ENCODE results near the gene SCARB1. TPM values are rescaled to one million over a fixed set of nuclear protein-coding genes. Genes with fewer than 3 reads are reported as not detected.
"Not testable (repeated sequence)": the region's sequence is repeated elsewhere in the genome, so short reads cannot be mapped to it uniquely, and the experiment has no call there.

Gene SCARB1, protein sequence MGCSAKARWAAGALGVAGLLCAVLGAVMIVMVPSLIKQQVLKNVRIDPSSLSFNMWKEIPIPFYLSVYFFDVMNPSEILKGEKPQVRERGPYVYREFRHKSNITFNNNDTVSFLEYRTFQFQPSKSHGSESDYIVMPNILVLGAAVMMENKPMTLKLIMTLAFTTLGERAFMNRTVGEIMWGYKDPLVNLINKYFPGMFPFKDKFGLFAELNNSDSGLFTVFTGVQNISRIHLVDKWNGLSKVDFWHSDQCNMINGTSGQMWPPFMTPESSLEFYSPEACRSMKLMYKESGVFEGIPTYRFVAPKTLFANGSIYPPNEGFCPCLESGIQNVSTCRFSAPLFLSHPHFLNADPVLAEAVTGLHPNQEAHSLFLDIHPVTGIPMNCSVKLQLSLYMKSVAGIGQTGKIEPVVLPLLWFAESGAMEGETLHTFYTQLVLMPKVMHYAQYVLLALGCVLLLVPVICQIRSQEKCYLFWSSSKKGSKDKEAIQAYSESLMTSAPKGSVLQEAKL
- 106 and 107 TPM in 2 replicates for total RNA-seq (2014; rRNA removed; shearing (Covaris generic))

DNA sequence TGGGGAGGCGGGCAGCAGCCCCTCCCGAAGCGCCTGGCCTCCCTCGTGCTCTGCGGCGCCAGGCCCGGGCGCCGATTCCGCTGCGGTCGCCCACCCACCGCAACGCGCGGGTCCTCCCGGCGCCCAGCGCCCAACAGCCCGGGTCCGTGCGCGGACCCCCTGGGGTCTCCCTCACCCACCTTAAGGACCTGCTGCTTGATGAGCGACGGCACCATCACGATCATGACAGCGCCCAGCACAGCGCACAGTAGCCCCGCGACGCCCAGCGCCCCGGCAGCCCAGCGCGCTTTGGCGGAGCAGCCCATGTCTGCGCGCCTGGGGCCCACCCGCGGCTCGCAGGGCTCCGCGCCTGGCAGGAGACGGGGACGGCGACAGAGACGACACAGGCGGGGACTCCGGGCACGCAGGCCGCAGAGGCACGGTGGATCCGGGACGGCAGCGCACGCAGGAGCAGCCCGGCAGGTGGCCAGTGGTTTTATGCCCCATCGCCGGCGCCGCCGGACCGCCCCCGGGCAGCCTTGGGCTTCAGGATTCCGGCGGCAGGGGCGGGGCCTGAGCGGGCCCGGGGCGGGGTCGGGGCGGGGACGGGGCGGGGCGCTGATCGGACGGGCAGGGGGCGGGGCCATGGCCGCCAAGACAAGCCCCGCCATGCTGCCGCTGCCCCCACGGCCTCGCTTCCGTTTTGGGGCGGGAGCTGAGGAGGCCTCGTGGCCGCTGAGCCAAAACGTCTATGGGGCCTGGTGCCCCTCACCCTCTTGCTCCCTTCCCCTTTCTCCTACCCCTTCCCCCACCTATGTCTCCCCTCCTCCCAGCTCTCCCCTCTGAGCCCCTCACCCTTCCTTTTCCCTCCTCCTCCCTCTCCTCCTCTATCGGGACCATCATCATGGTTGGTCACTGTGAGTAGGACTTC is at the start of gene SCARB1:
TSS of gene SCARB1 (minus strand) at position 449 of the 910 bp plus-strand sequence. CDS start at position 305, 144 bp downstream.
- peak; percentile 79 for DNase-seq (ENCODE audit: low spot score)
- in situ Hi-C loops (cut with HindIII; ENCODE audit: low sequenced_read_pairs): no loop called here

DNA sequence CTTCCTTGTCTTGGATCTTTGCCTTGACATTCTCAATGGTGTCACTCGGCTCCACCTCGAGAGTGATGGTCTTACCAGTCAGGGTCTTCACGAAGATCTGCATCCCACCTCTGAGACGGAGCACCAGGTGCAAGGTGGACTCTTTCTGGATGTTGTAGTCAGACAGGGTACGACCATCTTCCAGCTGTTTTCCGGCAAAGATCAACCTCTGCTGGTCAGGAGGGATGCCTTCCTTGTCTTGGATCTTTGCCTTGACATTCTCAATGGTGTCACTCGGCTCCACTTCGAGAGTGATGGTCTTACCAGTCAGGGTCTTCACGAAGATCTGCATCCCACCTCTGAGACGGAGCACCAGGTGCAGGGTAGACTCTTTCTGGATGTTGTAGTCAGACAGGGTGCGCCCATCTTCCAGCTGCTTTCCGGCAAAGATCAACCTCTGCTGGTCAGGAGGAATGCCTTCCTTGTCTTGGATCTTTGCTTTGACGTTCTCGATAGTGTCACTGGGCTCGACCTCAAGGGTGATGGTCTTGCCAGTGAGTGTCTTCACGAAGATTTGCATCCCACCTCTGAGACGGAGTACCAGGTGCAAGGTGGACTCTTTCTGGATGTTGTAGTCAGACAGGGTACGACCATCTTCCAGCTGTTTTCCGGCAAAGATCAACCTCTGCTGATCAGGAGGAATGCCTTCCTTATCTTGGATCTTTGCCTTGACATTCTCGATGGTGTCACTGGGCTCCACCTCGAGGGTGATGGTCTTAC is 49.0 kb upstream of the SCARB1 start:
- in situ Hi-C loops (cut with HindIII; ENCODE audit: low sequenced_read_pairs); DNase-seq (ENCODE audit: low spot score): not testable (repeated sequence)

DNA sequence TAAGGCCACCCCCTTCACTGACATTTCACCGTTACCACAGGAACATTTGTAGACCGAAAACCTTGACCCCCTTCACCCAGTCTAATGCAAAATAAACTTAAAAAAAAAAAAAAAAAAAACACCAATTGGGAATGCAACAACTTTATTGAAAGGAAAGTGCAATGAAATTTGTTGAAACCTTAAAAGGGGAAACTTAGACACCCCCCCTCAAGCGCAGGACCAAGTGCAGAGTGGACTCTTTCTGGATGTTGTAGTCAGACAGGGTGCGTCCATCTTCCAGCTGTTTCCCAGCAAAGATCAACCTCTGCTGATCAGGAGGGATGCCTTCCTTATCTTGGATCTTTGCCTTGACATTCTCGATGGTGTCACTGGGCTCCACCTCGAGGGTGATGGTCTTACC is 47.9 kb upstream of the SCARB1 start:
- in situ Hi-C loops (cut with HindIII; ENCODE audit: low sequenced_read_pairs); DNase-seq (ENCODE audit: low spot score): not testable (repeated sequence)

DNA sequence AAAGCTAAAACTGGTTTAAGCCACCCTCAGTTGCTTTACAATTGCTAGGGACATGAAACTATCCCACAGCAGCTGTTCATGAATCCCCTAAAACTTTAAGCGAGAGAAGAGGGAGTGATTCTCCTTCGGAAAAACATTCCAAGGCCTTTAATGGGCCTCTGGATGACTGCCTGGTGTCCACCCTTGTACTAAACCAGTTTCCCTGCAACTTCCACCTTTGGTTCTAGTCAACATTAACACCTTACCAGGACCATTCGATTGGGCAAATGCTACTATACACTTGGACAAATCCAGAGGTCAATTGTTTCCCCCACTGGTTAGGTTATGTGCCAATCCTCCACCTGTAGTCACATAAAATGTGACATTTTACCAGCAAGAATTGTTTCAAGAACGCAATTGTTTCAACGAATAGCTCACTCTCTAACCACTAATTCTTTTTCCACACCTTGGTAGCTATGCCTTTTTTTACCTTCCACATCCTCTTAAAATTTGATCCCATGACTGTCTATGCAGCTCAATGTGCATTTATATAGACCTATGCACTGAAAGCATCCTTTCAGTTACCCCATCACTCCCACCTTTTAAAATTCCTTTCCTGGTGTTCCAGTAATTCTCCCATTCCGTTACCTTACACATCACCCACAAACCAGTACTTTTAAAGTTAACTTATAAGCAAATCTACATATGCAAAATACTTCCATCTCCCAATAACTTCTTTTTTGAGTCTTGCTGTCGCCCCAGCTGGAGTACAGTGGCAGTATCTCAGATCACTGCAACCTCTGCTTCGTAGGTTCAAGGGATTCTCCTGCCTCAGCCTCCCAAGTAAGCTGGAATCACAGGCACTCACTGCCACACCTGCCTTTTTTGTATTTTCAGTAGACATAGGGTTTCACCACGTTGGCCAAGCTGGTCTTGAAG is 47.2 kb upstream of the SCARB1 start:
- in situ Hi-C loops (cut with HindIII; ENCODE audit: low sequenced_read_pairs): no loop called here
- peak; percentile 40 for DNase-seq (ENCODE audit: low spot score)

DNA sequence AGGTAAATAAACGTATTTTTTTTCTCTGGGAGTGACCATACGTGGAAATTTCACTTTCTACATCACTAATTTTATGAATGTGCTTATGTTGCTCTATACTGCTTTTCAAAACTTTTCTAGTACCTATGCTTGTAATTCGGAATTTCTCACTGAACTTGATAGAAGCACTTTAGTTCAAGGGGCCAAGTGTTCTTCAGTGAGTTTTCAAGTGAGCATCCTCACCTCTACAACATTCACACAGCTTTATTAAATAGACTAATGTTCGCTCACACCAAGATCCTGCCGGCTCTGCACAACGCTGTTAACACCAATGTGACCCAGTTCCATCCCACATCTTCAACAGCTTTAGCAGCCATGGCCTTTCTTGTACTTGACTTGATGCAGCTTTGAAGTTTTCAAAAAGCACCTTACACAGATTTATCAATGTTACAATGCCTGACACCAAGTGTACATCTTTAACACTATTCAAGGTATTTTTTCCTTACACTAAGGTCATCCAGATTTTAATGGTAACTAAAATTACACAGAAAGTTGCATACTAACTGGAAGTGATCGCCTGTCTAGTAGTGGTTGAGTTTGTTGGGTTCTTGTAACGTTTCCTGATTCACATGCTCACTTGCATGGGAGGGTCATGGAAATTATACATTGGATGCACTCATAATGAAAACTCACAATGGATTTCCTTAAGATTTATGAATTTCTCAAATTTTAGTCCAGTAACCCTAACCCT is 46.3 kb upstream of the SCARB1 start:
- peak; percentile 62 for DNase-seq (ENCODE audit: low spot score)
- in situ Hi-C loops (cut with HindIII; ENCODE audit: low sequenced_read_pairs): no loop called here

DNA sequence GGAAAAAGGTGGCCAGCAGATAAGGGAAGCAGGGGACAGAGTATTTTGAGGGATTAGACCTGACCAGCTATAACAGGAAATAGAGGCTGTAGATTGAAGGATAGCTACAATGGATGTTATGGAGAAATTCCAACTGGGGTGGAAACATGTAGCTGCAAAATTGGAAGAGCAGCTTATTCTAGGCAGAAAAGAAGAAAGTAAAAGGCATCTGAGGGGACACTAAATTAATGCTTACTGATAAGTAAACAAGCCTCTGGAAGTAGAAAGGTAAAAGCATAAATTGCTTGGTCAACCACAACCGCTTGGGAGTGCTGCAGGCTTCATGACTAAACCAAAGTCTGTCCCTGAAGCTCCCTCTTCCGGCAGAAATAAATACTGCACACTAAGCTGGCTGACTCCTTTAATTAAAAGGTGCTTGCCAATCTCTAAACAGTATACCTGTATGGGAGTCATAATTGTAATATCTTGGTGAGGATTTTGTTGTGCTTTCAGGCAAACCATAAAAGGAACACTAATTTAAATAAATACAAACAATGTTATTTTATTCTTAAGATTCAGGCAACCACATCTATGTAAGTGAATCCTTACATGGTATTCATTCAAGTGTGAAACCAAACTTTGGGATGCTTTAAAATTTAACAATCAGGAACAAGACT is 43.1 kb upstream of the SCARB1 start:
- peak; percentile 97 for DNase-seq (ENCODE audit: low spot score)
- in situ Hi-C loops (cut with HindIII; ENCODE audit: low sequenced_read_pairs): no loop called here

DNA sequence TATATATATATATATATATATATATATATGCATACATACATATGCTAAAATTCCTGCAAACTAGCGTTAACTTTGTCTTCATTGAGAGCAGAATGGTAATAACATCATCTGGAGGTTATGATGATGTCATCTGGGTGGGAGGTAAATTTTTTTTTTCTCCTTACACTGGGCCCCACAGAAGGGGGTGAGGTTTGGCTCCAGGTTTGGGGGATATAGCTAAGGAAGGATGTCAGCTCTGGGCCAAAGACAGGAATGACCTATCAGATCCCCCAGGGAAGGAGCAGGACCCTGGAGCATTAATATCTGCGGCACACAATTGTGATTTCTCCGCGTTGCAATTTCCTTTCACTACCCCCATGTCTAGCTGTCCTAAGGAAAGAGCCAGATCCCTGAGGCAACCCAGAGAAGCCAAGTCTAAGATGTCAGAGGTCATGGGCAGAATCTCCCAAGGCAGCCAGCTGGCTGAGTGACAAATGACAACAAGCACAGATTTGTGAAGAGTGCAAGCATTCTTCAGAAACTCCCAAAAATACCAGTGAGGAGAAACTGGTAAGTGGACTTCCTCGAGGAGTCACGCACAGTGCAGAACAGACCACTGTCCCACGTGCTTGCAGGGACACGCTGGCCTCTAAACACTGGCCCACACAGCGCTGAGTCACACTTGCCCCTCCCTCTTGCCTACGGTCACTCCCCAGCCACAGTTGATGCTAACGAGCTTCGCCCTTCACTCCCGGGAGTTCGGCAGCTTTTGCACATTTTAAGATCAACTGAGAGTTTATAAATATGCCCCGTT is 40.8 kb upstream of the SCARB1 start:
- in situ Hi-C loops (cut with HindIII; ENCODE audit: low sequenced_read_pairs): no loop called here
- peak; percentile 47 for DNase-seq (ENCODE audit: low spot score)

DNA sequence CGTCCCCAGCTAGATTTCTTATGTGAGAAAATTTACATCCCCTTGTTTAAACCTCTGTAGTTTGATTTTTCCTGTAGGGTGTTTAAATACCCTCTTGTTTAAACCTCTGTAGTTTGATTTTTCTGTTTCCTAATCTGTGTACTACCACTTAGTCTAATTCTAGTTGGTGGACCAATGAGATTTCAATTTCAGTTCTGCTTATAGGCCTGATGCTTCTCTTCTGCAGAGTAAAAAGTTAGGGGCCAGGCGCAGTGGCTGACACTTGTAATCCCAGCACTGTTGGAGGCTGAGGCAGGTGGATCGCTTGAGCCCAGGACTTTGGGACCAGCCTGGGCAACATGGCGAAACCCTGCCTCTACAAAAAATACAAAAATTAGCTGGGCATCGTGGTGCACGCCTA is 39.3 kb upstream of the SCARB1 start:
- in situ Hi-C loops (cut with HindIII; ENCODE audit: low sequenced_read_pairs): no loop called here
- no peak for DNase-seq (ENCODE audit: low spot score)

DNA sequence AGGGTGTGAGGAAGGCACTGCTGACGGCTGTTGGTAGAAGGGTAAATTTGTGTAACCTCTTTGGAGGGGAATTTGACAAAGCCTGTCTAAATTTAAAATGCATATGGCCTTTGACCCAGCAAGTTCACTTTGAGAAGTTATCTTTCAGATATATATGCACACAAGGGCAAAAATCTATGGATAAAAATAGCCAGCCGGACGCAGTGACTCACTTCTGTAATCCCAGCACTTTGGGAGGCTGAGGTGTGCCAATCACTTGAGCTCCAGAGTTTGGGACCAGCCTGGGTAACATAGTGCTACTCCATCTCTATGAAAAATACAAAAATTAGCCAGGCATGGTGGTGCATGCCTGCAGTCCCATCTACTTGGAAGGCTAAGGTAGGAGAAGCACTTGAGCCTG is 37.3 kb upstream of the SCARB1 start:
- in situ Hi-C loops (cut with HindIII; ENCODE audit: low sequenced_read_pairs): no loop called here

DNA sequence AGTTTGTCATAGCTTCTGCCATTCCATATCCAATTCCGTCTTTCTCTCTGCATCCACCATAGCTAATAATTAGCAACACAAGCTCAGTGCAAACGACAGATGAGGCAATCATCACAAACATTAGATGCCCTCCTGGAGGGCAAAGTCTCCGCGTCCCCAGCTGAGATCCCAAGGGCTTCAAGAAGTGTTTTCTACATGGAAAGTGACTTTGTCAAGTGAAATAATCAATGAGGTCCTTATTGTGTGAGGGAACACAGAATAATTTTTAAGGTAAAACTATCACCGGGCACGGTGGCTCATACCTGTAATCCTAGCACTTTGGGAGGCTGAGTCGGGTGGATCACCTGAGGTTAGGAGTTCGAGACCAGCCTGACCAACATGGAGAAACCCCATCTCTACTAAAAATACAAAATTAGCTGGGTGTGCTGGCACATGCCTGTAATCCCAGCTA is 36.7 kb upstream of the SCARB1 start:
- in situ Hi-C loops (cut with HindIII; ENCODE audit: low sequenced_read_pairs); DNase-seq (ENCODE audit: low spot score): not testable (repeated sequence)

More for the DNA sequence above, 37.3 kb upstream of the SCARB1 start:
- no peak for DNase-seq (ENCODE audit: low spot score)

DNA sequence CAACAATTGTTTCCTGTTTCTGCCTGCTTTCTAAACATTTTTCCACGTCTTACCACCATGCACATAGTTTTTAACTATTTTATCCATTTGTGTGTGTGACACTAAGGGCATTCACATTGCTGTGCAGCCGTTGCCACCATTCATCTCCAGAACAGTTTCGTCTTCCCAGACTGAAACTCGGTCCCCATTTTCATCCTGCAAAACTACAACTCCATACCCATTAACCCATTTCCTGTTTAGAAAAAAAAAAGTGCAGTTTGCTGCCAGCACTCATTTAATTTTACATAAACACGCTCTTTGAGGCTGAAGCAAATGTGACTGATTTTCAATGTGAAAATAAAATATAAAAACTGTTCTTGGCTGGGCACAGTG is 35.2 kb upstream of the SCARB1 start:
- DNase-seq (ENCODE audit: low spot score): no peak
- in situ Hi-C loops (cut with HindIII; ENCODE audit: low sequenced_read_pairs): no loop called here

DNA sequence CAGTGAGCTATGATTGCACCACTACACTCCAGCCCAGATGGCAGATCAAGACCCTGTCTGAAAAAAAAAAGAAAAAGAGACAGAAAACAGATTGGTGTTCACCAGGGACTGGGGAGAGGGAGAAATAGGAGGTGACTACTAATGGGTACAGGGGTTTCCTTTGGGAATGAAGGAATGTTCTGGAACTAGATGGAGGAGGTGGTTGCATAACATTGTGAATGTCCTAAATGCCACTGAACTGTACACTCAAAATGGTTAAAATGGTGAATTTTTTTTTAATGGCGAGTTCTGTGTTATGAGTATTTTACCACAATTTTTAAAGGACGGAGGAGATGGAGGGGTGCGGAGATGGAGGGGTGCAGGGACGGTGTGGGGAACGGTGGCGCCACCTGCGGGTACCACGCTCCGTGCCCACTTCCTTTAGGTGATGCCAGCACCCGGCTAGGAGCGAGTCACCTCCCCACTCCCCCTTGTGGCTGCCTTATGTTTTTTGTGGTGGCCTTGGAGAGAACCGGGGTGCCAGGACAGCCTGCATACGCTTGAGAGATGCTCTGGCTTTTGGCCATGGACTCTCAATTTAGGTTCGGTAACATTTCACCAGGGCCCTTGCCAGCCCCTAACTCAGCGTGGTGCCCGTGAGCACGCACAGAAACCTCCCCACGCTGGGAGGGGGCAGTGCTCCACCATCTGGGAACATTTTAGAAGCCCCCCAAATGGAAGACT is 34.7 kb upstream of the SCARB1 start:
- in situ Hi-C loops (cut with HindIII; ENCODE audit: low sequenced_read_pairs): no loop called here
- DNase-seq (ENCODE audit: low spot score): peak; percentile 90

DNA sequence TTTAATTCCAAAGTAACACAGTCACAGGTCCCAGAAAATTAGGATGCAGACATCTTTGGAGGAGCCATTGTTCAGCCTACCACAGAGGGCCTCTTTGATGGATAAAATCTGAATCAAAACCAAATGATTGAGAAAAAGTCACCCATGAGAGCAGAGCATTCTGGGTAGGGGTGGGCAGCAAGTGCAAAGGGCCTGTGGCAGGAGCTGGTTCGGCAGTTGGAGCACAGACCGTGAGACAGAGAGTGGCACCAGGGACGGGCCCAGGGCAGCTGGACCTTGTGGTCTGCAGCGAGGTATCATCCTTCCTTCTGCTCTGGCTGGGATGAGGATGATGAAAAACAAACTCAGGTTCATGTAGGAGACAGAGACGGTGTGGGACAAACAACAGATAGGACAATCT is 32.8 kb upstream of the SCARB1 start:
- in situ Hi-C loops (cut with HindIII; ENCODE audit: low sequenced_read_pairs): no loop called here
- DNase-seq (ENCODE audit: low spot score): no peak

DNA sequence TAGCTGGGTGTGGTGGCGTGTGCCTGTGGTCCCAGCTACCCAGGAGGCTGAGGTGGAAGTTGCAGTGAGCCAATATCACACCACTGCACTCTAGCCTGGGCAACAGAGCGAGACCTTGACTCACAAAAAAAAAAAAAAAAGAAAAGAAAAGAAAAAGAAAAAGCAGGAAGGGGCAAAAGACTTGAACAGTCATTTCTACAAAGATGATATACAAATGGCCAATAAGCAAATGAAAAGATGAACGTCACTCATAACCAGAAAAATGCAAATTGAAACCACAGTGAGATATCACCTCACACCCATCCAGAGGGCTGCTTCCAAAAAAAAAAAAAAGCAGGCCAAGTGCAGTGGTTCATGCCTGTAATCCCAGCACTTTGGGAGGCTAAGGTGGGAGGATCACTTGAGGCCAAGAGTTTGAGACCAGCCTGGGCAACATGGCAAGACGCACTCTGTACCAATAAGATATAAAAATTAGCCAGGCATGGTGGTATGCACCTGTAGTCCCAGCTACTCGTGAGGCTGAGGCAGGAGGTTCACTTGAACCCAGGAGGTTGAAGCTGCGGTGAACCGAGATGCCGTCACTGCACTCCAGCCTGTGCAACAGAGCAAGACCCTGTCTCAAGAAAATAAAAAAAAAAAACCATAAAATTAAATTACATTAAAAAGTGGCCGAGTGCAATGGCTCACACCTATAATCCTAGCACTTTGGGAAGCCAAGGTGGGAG is 30.3 kb upstream of the SCARB1 start:
- in situ Hi-C loops (cut with HindIII; ENCODE audit: low sequenced_read_pairs): no loop called here
- no peak for DNase-seq (ENCODE audit: low spot score)

DNA sequence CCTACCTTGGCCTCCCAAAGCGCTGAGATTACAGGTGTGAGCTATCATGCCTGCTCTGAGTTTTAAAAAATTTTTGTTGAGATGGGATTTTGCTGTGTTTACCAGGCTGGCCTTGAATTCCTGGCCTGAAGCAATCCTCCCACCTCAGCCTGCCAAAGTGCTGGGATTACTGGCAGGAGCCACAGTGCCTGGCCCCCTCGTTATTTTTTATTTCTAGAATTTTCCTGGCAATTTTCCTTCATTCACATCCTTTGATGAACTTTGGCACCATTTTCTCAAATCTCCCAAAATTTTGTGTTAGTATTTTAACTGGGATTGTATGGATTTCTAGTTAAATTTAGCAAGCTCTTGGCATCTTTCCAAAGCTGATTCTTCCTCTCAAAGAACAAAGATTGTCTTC is 24.6 kb upstream of the SCARB1 start:
- DNase-seq (ENCODE audit: low spot score): no peak
- in situ Hi-C loops (cut with HindIII; ENCODE audit: low sequenced_read_pairs): no loop called here
